Lung (tissue), 12 donors: Measurements from ENCODE around the gene PGAP1. TPM values are rescaled to one million over a fixed set of nuclear protein-coding genes. Genes with fewer than 3 reads are reported as not detected.

Experiments
- ATAC-seq: fragments of 200-7000 bp; cut with Tn5 transposase; one replicate; pipeline ENCODE4 v1.9.1; 2020; ENCODE audit warnings: moderate number of reproducible peaks; ENCODE audit not compliant: insufficient read depth, low FRiP score
- DNase-seq, 3 donors: peaks; one replicate each; pipeline ENCODE4 v3.0.0-alpha.2; 2013 to 2017
- H3K27ac ChIP-seq, 2 donors: one replicate each; pipeline ENCODE4 v1.5.1; 2013; ENCODE audit warnings: mild to moderate bottlenecking in 2 of 2, moderate library complexity in 2 of 2, control low read depth in 1 of 2, inconsistent platforms in 1 of 2, low read depth in 1 of 2, low read length in 1 of 2
- H3K27me3 ChIP-seq, 3 donors: one replicate each; pipeline ENCODE4 v1.5.1; 2013; ENCODE audit warnings: low read length in 2 of 3; ENCODE audit not compliant: control insufficient read depth in 3 of 3, insufficient read depth in 3 of 3
- H3K36me3 ChIP-seq, 4 donors: one replicate each; pipeline ENCODE4 v1.5.1; 2013; ENCODE audit warnings: low read length in 4 of 4, mild to moderate bottlenecking in 1 of 4, moderate library complexity in 1 of 4; ENCODE audit not compliant: control insufficient read depth in 4 of 4, insufficient read depth in 4 of 4
- H3K4me1 ChIP-seq, 5 donors: one replicate each; pipeline ENCODE4 v1.5.1; 2013; ENCODE audit warnings: low read length in 5 of 5, mild to moderate bottlenecking in 2 of 5, moderate library complexity in 1 of 5; ENCODE audit not compliant: control insufficient read depth in 5 of 5, insufficient read depth in 5 of 5
- H3K4me3 ChIP-seq: one replicate; pipeline ENCODE4 v1.5.1; 2013; ENCODE audit warnings: mild to moderate bottlenecking, control low read depth, moderate library complexity
- H3K9ac ChIP-seq, 2 donors: one replicate each; pipeline ENCODE4 v1.5.1; 2013; ENCODE audit warnings: low read length in 2 of 2, control low read depth in 1 of 2; ENCODE audit not compliant: insufficient read depth in 1 of 2
- H3K9me3 ChIP-seq, 4 donors: one replicate each; pipeline ENCODE4 v1.5.1; 2013; ENCODE audit warnings: low read length in 3 of 4, mild to moderate bottlenecking in 1 of 4, moderate library complexity in 1 of 4; ENCODE audit not compliant: control insufficient read depth in 4 of 4, insufficient read depth in 3 of 4
- CTCF ChIP-seq: IDR thresholded peaks from 2 replicates; pipeline ENCODE4 v1.5.1; 2012; ENCODE audit warnings: mild to moderate bottlenecking; ENCODE audit errors: control extremely low read depth, extremely low read depth
- WGBS, 2 donors: extraction: QIAGEN DNeasy Blood & Tissue Kit; methylation state at CpG; one replicate each; pipeline ENCODE4 v1.1.7; 2013; 5-methylcytosine and 5-hydroxymethylcytosine counted together
- polyA plus RNA-seq, 2 donors: library from polyadenylated mRNA; stranded (reverse); fragments of 200-250 nt; gene quantifications; one replicate each; pipeline ENCODE4 v1.2.1, GENCODE V29; 2013
- total RNA-seq, 2 donors: library from RNA; depleted of rRNA in 1 of 2; stranded (reverse); fragments of >200 nt in 1 of 2; gene quantifications; one replicate each; pipeline ENCODE4 v1.2.1, GENCODE V29; 2014 to 2021
- donor health status: control.
- donor health status: control.
- donor health status: Bipolar disorder and iron deficiency.
- donor health status: healthy.
- donor health status: DM: yes; HTN: yes; CAD: no.

The PGAP1 gene
- total and polyA plus RNA-seq, 4 donors, result 1.4 to 34.1 (median 7.0) TPM

GRCh38 chr2:196966061-196966460 is 39.6 kb upstream of the PGAP1 start:
- WGBS, 2 donors, result 56 to 82% methylated on average over 3 of the region's 3 CpGs
- Histone ChIP-seq H3K4me3 (no peak overlapping the region), H3K27ac (no peak overlapping the region), H3K9me3 (no peaks in the 10 kb centered on the region), H3K27me3 (no peaks in the 10 kb centered on the region), H3K9ac (no peak overlapping the region), H3K4me1 (peaks cover 0 to 9% (median 0%) of the 10 kb centered on the region in 5 donors), H3K36me3 (no peaks in the 10 kb centered on the region)
- no peak for DNase-seq
- TF ChIP-seq CTCF, result no peak
- ATAC-seq, result no peak

DNA sequence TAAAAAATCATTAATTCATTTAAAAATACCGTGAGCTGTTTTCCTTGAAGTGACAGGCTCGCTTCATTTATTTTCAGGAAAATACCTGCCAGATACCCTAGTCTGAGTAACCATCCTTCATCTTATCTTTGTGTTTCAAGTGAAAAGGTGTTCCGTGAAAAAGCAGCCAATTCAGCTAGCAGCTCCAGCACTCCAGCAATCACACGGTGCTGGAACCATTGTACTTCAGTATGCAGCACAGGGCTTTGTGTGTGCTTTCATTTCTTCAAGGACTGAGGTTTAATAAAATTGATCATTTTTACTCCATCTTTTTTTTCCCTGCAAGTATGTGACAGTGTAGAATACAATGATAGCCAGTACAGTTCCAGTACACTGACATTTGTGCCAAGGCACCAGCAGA is 39.1 kb upstream of the PGAP1 start:
- H3K27me3 ChIP-seq, result no peaks in the 10 kb centered on the region
- DNase-seq (no peak), ATAC-seq (no peak)
- WGBS, 2 donors, result 84 to 90% methylated on average over 4 of the region's 4 CpGs
- no peak for TF ChIP-seq CTCF
- H3K4me1 ChIP-seq, result peaks cover 0 to 9% (median 0%) of the 10 kb centered on the region in 5 donors
- H3K4me3 ChIP-seq, result no peak overlapping the region
- H3K36me3 ChIP-seq, result no peaks in the 10 kb centered on the region
- H3K27ac ChIP-seq, result no peak overlapping the region
- H3K9me3 ChIP-seq, result no peaks in the 10 kb centered on the region
- no peak overlapping the region for H3K9ac ChIP-seq

GRCh38 chr2:196963961-196964360 is 37.5 kb upstream of the PGAP1 start:
- no peak overlapping the region for H3K4me3 ChIP-seq
- no peaks in the 10 kb centered on the region for H3K36me3 ChIP-seq
- H3K27ac ChIP-seq, result no peak overlapping the region
- H3K4me1 ChIP-seq, result peaks cover 0 to 13% (median 1%) of the 10 kb centered on the region in 5 donors
- H3K9me3 ChIP-seq, result no peaks in the 10 kb centered on the region
- no peak for DNase-seq
- TF ChIP-seq CTCF, result no peak
- WGBS, 2 donors, result 92 to 95% methylated on average over 1 of the region's 1 CpG
- ATAC-seq, result no peak
- H3K27me3 ChIP-seq, result no peaks in the 10 kb centered on the region
- no peak overlapping the region for H3K9ac ChIP-seq

DNA sequence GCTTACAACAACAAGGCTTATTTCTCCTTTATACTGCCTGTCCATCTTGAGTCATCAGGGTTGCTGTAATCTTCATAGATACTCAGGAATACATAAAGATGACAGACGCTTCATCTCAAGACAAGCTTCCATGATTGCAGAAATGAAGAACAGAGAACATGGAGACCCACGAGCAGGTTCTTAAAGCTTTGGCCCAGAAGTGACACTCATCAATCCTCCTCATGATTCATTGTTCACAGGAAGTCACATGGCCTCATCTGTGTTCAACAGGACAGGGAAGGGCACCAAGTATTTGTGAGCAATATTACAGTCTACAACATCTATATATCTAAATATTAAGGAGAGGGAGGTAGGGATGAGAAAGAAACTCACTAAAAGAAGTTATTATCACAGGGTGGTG is 36.5 kb upstream of the PGAP1 start:
- Histone ChIP-seq H3K27ac (no peak overlapping the region), H3K4me3 (no peak overlapping the region), H3K4me1 (peaks cover 0 to 13% (median 1%) of the 10 kb centered on the region in 5 donors), H3K27me3 (no peaks in the 10 kb centered on the region), H3K9ac (no peak overlapping the region), H3K36me3 (no peaks in the 10 kb centered on the region), H3K9me3 (no peaks in the 10 kb centered on the region)
- ATAC-seq, result no peak
- no peak for TF ChIP-seq CTCF
- DNase-seq, result no peak
- 64 to 72% methylated on average over 2 of the region's 2 CpGs for WGBS, 2 donors
